Stimulated activated CD4-positive, alpha-beta T cell treated with anti-CD3 and anti-CD28 coated beads, Interleukin-4, amount 100 ng/mL, for 1 hour (primary cell): ENCODE results near the gene NDRG2.
"Not testable (repeated sequence)": the region's sequence is repeated elsewhere in the genome, so short reads cannot be mapped to it uniquely, and the experiment has no call there.

Experiments used
- DNase-seq: peaks from one replicate; pipeline ENCODE4 v3.0.0-alpha.2; 2020

The NDRG2 gene

GRCh38 chr14:21003788-21004346 lies 21.0 kb downstream of the NDRG2 start:
- no peak for DNase-seq

GRCh38 chr14:21001218-21001617 lies 23.6 kb downstream of the NDRG2 start:
- DNase-seq: no peak

- DNase-seq: no peak
Measured at GRCh38 chr14:20999591-20999990, 25.3 kb downstream of the NDRG2 start.

- no peak for DNase-seq
Measured at GRCh38 chr14:20998674-20999366, 26.0 kb downstream of the NDRG2 start, which contains the start of gene SLC39A2. Gene SLC39A2 (plus strand): TSS chr14:20999293. CDS start chr14:20999447, 154 bp downstream.

- DNase-seq: no peak
Measured at GRCh38 chr14:20998139-20998538, 26.7 kb downstream of the NDRG2 start.

GRCh38 chr14:20997564-20997963 lies 27.3 kb downstream of the NDRG2 start:
- no peak for DNase-seq

GRCh38 chr14:20997115-20997514 lies 27.7 kb downstream of the NDRG2 start:
- no peak for DNase-seq

- DNase-seq: no peak
Measured at GRCh38 chr14:20996521-20996920, 28.3 kb downstream of the NDRG2 start.

GRCh38 chr14:20989787-20990600 lies 34.9 kb downstream of the NDRG2 start, which contains the start of gene METTL17:
Gene METTL17 (plus strand): TSS chr14:20989980. CDS start chr14:20990003, 23 bp downstream.
- DNase-seq: peak; percentile 85

- DNase-seq: no peak
Measured at GRCh38 chr14:20989471-20989786, 35.4 kb downstream of the NDRG2 start.

GRCh38 chr14:20988717-20989470 lies 36.0 kb downstream of the NDRG2 start:
- DNase-seq: no peak

- DNase-seq: no peak
Measured at GRCh38 chr14:20986811-20987210, 38.0 kb downstream of the NDRG2 start.

GRCh38 chr14:20985650-20986049 lies 39.2 kb downstream of the NDRG2 start:
- not testable (repeated sequence) for DNase-seq

- DNase-seq: no peak
Measured at GRCh38 chr14:20982646-20983369, 42.1 kb downstream of the NDRG2 start.

GRCh38 chr14:20980906-20981305 lies 44.0 kb downstream of the NDRG2 start:
- no peak for DNase-seq

- DNase-seq: no peak
Measured at GRCh38 chr14:20978687-20979086, 46.2 kb downstream of the NDRG2 start.

GRCh38 chr14:20976291-20976690 lies 48.6 kb downstream of the NDRG2 start:
- no peak for DNase-seq

GRCh38 chr14:20973501-20973900 lies 51.4 kb downstream of the NDRG2 start:
- DNase-seq: no peak

- DNase-seq: no peak
Measured at GRCh38 chr14:20971705-20972021, 53.2 kb downstream of the NDRG2 start.

GRCh38 chr14:20970983-20971704 lies 53.7 kb downstream of the NDRG2 start:
- DNase-seq: peak; percentile 80

GRCh38 chr14:20970647-20970982 lies 54.2 kb downstream of the NDRG2 start:
- DNase-seq: no peak

GRCh38 chr14:20969336-20969735 lies 55.5 kb downstream of the NDRG2 start:
- DNase-seq: no peak
